Kidney (tissue), 14 donors: ENCODE measurements around the gene SLC25A21. TPM values are rescaled to one million over a fixed set of nuclear protein-coding genes. Genes with fewer than 3 reads are reported as not detected.

ENCODE experiments used
- DNase-seq, 5 donors: peaks; one replicate each; pipeline ENCODE4 v3.0.0-alpha.2; 2013 to 2020
- FAIRE-seq: peaks from 2 replicates; lab custom pipeline; 2012; peaks lifted over from hg19 to GRCh38; lab: Jason Lieb, UNC
- H3K27ac ChIP-seq, 2 donors: one replicate each; pipeline ENCODE4 v1.7.0; 2013; ENCODE audit warnings: low read depth in 2 of 2, low read length in 2 of 2, inconsistent platforms in 1 of 2
- H3K27me3 ChIP-seq: one replicate; pipeline ENCODE4 v1.7.1; 2013; ENCODE audit warnings: low read length, inconsistent platforms; ENCODE audit not compliant: control insufficient read depth, insufficient read depth
- H3K36me3 ChIP-seq, 3 donors: one replicate each; pipeline versions ENCODE4 v1.7.0 to v1.7.1; 2013; ENCODE audit warnings: low read length in 3 of 3, control low read depth in 1 of 3, inconsistent platforms in 1 of 3; ENCODE audit not compliant: insufficient read depth in 3 of 3, control insufficient read depth in 2 of 3
- H3K4me1 ChIP-seq, 3 donors: one replicate each; pipeline versions ENCODE4 v1.7.0 to v1.7.1; 2013; ENCODE audit warnings: low read length in 3 of 3, inconsistent platforms in 1 of 3, low read depth in 1 of 3; ENCODE audit not compliant: control insufficient read depth in 2 of 3, insufficient read depth in 2 of 3
- H3K4me3 ChIP-seq, 3 donors: one replicate each; pipeline versions ENCODE4 v1.7.0 to v1.8.1; 2013; ENCODE audit warnings: low read length in 3 of 3, control low read depth in 1 of 3, inconsistent platforms in 1 of 3
- H3K9ac ChIP-seq, 3 donors: one replicate each; pipeline versions ENCODE4 v1.7.0 to v1.7.1; 2013; ENCODE audit warnings: low read length in 3 of 3, control low read depth in 1 of 3, inconsistent platforms in 1 of 3
- H3K9me3 ChIP-seq, 3 donors: one replicate each; pipeline versions ENCODE4 v1.7.0 to v1.7.1; 2013; ENCODE audit warnings: low read length in 3 of 3, control low read depth in 1 of 3, inconsistent platforms in 1 of 3; ENCODE audit not compliant: control insufficient read depth in 2 of 3, insufficient read depth in 1 of 3
- CTCF ChIP-seq: IDR thresholded peaks from 3 replicates; pipeline ENCODE4 v1.5.1; 2012; ENCODE audit warnings: mild to moderate bottlenecking, moderate library complexity, borderline replicate concordance; ENCODE audit not compliant: insufficient read depth; ENCODE audit errors: extremely low read depth
- intact Hi-C: fragments of 100-400 bp; cut with DNase I; formaldehyde crosslinking; loops from one replicate; pipeline ENCODE4 v1.11.1; 2022
- polyA plus RNA-seq: library from polyadenylated mRNA; stranded (reverse); fragments of 350-450 nt; fragmentation: Illumina TruSeq; extraction: RNeasy Lipid Tissue Mini Kit (QIAGEN cat#74804); gene quantifications from one replicate; pipeline ENCODE4 v1.2.3, GENCODE V29; 2014; ENCODE audit warnings: low read depth, low replicate concordance; ENCODE audit not compliant: insufficient read depth
- total RNA-seq: library from RNA; stranded (reverse); fragmentation: NEBNext Ultra II Directional; extraction: Animal tissue kit (Norgen Biotek cat#: 25700); gene quantifications from one replicate; pipeline ENCODE4 v1.2.1, GENCODE V29; 2021
- donor health status: control.
- donor health status: control.
- donor health status: control.
- donor health status: control.
- donor health status: control.
- donor health status: DM: yes; HTN: yes; CAD: no.
- donor health status: Normal renal cell carcinoma (clear cell type).

The SLC25A21 gene
- total and polyA plus RNA-seq, 2 donors from 2014 or later = 1.3 to 1.4 TPM

- intact Hi-C loops = no loop called here
- no peaks in the 10 kb centered on the region for H3K4me1 ChIP-seq
These were observed 47.8 kb downstream of the SLC25A21 start for GRCh38 chr14:37124614-37125013.

GRCh38 chr14:37122919-37123639 is 49.3 kb downstream of the SLC25A21 start:
- no peak overlapping the region for H3K9ac ChIP-seq
- no peak for TF ChIP-seq CTCF
- FAIRE-seq (no peak), DNase-seq (no peak)
- intact Hi-C loops = no loop called here
- no peaks in the 10 kb centered on the region for H3K36me3 ChIP-seq
- H3K4me1 ChIP-seq = no peaks in the 10 kb centered on the region
- H3K9me3 ChIP-seq = peaks cover 0 to 2% (median 0%) of the 10 kb centered on the region in 3 donors
- no peak overlapping the region for H3K27ac ChIP-seq
- no peak overlapping the region for H3K4me3 ChIP-seq
- no peaks in the 10 kb centered on the region for H3K27me3 ChIP-seq

More at GRCh38 chr14:37124614-37125013, 47.8 kb downstream of the SLC25A21 start:
- no peak overlapping the region for H3K27ac ChIP-seq
- no peak for TF ChIP-seq CTCF
- H3K9ac ChIP-seq = no peak overlapping the region
- no peaks in the 10 kb centered on the region for H3K27me3 ChIP-seq
- no peak for DNase-seq
- H3K4me3 ChIP-seq = no peak overlapping the region
- FAIRE-seq = no peak
- no peaks in the 10 kb centered on the region for H3K9me3 ChIP-seq
- H3K36me3 ChIP-seq = no peaks in the 10 kb centered on the region

- intact Hi-C loops = no loop called here
These were observed 50.1 kb downstream of the SLC25A21 start for GRCh38 chr14:37122288-37122687.

More at GRCh38 chr14:37122288-37122687, 50.1 kb downstream of the SLC25A21 start:
- Histone ChIP-seq H3K27me3 (no peaks in the 10 kb centered on the region), H3K4me3 (no peak overlapping the region), H3K27ac (no peak overlapping the region), H3K9me3 (peaks cover 0 to 2% (median 0%) of the 10 kb centered on the region in 3 donors), H3K4me1 (no peaks in the 10 kb centered on the region), H3K36me3 (no peaks in the 10 kb centered on the region), H3K9ac (no peak overlapping the region)
- DNase-seq (no peak), FAIRE-seq (no peak)
- no peak for TF ChIP-seq CTCF
